ENCODE data around the gene EPYC. TPM values are rescaled to one million over a fixed set of nuclear protein-coding genes. Genes with fewer than 3 reads are reported as not detected.

The EPYC gene
- total RNA-seq, 1 experiment from 2014 or later, result not detected

Other genes with a start within 250 kb of the EPYC start
- gene CCER1, start 49.8 kb downstream of the EPYC start, total RNA-seq (2014; rRNA removed; shearing (Covaris generic)), result not detected in 2 replicates
- gene KERA, start 53.1 kb upstream of the EPYC start, total RNA-seq (2014; rRNA removed; shearing (Covaris generic)), result not detected in 2 replicates
- 0.22 and 10.1 TPM in 2 replicates for gene LUM, start 106.5 kb upstream of the EPYC start, total RNA-seq (2014; rRNA removed; shearing (Covaris generic))
- gene DCN, start 177.8 kb upstream of the EPYC start, total RNA-seq (2014; rRNA removed; shearing (Covaris generic)), result 0.69 and 0.84 TPM in 2 replicates

Measured in A172 (cell line).